ENCODE data around the gene ITGA4.

DNA sequence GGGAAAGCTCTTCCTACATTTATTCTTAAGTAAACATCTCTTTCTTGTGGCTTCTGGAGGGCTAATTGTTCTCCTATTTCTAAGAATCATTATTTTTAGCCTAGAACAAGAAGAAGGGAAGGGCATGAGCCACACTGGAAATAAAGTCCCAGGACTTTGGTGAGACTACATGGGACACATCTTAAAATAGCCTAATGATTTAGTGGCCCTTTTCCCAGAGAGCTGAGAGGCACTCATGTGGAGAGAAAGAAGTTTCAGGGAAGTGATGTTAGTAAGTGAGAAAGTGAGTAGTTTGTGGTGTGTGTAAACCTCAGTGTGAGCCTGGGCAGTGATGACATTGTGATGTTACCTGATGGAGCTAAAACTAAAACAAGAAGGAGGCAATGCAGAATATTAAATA, 14.6 kb downstream of the ITGA4 start:
- TF ChIP-seq POLR2A (IDR thresholded peaks at IDR 0.05; ENCODE audit: low read depth, low read length) (no peak), TAF1 (IDR thresholded peaks at IDR 0.05; ENCODE audit: borderline replicate concordance, low read depth, low read length) (no peak)

All from GM12892 (cell line).